ENCODE results near the gene CD9.

- TF ChIP-seq CTCF (IDR thresholded peaks at IDR 0.05 in 4 of 5, conservative IDR thresholded peaks at IDR 0.05 in 1 of 5) (no peak), POLR2A (IDR thresholded peaks at IDR 0.05) (no peak)
Observed at GRCh38 chr12:6257007-6257406, 56.8 kb downstream of the CD9 start.

Measured in gastrocnemius medialis (tissue), 4 donors.